Smooth muscle cell of the brain vasculature (primary cell): ENCODE results near the gene CCPG1.
"Not testable (repeated sequence)": the region's sequence is repeated elsewhere in the genome, so short reads cannot be mapped to it uniquely, and the experiment has no call there.

Experiments
- DNase-seq: peaks from one replicate; pipeline ENCODE4 v3.0.0-alpha.2; 2012; ENCODE audit warnings: low read depth, low spot score

The CCPG1 gene, protein sequence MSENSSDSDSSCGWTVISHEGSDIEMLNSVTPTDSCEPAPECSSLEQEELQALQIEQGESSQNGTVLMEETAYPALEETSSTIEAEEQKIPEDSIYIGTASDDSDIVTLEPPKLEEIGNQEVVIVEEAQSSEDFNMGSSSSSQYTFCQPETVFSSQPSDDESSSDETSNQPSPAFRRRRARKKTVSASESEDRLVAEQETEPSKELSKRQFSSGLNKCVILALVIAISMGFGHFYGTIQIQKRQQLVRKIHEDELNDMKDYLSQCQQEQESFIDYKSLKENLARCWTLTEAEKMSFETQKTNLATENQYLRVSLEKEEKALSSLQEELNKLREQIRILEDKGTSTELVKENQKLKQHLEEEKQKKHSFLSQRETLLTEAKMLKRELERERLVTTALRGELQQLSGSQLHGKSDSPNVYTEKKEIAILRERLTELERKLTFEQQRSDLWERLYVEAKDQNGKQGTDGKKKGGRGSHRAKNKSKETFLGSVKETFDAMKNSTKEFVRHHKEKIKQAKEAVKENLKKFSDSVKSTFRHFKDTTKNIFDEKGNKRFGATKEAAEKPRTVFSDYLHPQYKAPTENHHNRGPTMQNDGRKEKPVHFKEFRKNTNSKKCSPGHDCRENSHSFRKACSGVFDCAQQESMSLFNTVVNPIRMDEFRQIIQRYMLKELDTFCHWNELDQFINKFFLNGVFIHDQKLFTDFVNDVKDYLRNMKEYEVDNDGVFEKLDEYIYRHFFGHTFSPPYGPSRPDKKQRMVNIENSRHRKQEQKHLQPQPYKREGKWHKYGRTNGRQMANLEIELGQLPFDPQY

DNA sequence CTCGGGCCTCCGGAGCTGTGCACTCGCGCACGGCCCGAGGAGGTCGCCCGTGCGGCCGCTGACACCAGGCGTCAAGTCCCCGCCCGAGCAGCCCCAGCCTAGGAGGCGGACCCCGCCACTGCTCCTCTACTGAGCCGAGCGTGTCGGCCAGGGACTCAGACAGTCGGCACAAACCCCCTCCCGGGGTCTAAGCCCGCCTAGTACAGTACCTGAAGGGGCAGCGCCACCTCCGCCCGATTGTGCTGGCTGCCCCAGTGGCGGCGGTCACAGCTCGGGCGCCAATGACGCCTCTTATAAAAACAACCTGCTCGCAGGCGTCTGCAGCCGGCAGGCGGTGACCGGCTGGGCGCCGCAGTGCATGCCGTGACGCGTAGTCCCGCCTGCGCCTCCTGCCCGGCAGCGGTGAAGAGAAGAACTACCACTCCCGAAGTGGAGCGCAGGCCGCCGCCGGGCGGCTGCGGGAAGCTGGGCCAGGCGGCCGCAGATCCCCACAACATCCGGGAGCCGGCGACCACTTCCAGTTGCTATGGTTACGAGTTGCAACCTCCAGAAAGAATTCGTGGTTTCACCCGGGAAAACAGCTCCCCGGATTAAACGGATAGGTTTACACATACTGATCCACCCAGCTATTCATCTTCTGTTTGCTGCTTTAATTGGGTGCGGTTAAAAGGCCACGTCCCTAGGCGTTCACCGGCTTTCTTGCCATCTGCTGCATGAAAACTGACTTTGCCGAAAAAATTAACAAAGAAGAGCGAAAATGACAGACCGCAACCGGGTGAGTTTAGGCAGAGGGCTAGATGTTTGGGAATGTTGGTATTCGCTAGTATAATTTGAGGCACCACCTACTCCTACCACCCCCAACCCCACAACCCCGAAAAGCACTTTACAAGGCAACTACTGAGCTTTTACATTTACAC lies at the start of gene CCPG1, which contains the start of gene PIERCE2:
Gene CCPG1, minus strand, starts transcription at position 348 of the 917 bp plus-strand sequence. CDS start 18,935 bp downstream, outside the sequence.
Gene PIERCE2, plus strand, starts transcription at position 484 of the 917 bp plus-strand sequence. Its CDS starts 274 bp downstream, at position 758.
- DNase-seq = peak; percentile 77

DNA sequence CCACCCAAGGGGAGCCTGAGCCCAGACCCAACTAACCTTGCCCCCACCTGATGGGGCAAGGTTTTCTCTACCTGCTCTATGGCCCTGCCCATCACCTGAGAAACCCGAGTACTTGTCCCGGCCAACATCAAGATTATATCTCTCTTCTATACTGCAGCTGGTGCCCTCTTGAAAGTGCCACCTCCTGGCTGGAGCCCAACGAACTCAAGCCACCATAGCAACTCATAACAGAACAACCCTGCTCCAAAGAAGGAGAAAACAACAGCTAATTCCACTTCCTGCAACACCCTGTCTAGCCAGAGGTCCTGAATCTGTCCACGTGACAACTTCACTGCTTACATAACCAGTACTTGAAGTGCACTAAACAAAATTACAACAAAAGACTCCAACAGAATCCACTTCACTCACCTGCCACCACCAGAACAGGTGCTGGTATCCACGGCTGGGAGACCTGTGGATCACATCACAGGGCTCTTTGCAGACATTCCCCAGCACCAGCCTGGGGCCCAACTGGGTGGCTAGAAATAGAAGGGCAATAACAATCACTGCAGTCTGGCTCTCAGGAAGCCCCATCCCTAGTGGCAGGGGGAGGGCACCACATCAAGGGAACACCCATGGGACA lies 49.4 kb upstream of the CCPG1 start:
- no peak for DNase-seq

DNA sequence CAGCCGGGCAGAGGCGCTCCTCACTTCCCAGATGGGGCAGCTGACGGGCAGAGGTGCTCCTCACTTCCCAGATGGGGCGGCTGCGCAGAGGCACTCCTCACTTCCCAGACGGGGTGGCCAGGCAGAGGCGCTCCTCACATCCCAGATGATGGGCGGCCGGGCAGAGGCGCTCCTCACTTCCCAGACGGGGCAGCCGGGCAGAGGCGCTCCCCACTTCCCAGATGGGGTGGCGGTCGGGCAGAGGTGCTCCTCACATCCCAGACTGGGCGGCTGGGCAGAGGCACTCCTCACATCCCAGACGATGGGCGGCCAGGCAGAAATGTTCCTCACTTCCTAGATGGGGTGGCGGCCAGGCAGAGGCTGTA lies 38.9 kb upstream of the CCPG1 start:
- not testable (repeated sequence) for DNase-seq

DNA sequence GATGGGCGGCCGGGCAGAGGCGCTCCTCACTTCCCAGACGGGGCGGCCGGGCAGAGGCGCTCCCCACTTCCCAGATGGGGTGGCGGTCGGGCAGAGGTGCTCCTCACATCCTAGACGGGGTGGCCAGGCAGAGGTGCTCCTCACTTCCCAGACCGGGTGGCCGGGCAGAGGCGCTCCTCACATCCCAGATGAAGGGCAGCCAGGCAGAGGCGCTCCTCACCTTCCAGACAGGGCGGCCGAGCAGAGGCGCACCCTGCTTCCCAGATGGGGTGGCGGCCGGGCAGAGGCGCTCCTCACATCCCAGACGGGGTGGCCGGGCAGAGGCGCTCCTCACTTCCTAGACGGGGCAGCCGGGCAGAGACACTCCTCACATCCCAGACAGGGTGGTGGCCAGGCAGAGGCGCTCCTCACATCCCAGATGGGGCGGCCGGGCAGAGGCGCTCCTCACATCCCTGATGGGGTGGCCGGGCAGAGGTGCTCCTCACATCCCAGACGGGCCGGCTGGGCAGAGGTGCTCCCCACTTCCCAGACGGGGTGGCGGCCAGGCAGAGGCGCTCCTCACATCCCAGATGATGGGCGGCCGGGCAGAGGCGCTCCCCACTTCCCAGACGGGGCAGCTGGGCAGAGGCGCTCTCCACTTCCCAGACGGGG lies 38.3 kb upstream of the CCPG1 start:
- not testable (repeated sequence) for DNase-seq

DNA sequence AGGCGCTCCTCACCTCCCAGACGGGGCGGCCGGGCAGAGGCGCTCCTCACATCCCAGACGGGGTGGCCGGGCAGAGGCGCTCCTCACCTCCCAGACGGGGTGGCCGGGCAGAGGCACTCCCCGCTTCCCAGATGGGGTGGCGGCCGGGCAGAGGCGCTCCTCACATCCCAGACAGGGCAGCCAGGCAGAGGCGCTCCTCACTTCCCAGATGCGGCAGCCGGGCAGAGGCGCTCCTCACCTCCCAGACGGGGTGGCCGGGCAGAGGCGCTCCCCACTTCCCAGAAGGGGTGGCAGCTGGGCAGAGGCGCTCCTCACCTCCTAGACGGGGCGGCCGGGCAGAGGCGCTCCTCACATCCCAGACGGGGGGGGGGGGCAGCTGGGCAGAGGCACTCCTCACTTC lies 37.8 kb upstream of the CCPG1 start:
- not testable (repeated sequence) for DNase-seq

DNA sequence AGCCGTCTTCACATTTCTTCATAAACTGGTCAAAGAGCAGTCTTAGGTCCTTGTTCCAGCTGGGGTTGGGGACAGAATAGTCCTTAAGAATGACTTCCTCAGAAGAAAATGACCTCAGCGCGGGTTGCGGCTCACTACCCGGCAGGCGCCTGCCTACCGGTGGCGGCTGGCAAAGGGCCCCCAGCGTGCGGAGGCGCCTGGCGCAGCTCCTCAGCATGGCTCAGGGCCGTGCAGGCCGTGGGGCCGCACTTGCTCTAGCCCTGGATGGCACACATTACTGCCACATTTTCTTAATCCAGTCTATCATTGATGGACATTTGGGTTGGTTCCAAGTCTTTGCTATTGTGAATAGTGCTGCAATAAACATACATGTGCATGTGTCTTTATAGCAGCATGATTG lies 35.0 kb upstream of the CCPG1 start:
- DNase-seq = not testable (repeated sequence)

DNA sequence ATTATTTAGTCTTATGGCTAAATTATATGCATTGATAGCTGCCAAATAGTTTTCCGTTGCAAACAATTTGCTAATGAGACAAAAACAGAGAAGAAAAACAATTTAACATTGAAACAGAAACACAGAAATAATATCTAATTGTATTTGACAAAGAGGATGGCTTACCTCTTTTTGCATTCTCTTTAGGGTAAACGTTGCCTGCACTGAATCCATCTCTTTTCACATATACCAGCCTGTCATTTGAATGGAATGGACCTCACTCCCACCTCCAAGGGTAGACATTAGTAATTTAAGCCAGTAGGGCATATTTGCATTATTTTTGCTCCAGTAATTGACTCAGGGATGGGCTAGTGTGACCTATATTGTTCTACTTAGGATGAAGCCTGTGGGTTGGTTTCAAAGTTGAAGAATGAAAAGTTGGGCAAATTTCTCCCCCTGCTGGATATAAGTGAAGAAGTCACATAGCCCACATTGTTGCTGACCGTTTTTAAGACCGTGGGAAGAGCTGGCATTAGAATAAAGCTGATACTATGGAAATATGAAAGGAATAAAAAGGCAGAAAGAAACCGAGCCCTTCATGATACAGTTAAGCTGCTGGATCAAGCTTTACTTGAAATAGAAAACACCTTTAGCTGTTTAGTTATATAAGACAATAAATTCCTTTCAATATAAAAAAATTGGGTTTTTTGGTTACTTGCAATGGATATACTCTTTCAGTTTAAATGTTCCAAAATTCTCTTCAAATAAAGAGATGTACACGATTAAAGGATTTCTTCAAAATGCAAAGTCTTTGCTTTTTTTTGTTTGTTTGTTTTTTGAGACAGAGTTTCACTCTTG lies 27.0 kb upstream of the CCPG1 start:
- peak; percentile 23 for DNase-seq

DNA sequence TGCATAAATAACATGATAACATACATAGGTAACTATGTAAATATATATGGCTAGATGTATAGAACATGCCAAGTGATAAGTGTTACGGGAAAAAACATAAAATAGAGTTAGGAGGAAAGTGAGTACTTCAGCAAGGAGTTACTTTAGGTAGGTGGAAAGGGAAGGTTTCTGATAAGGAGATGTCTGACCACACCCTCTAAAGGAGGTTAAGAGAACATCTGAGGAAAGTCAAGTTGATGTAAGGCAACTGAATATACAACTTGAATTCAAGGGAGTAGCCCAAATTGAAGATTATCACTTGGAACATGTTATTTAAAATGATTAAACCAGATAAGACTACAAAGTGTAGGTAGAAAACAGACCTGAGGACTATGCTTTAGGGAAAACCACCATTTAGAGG lies 13.9 kb upstream of the CCPG1 start:
- DNase-seq = no peak

DNA sequence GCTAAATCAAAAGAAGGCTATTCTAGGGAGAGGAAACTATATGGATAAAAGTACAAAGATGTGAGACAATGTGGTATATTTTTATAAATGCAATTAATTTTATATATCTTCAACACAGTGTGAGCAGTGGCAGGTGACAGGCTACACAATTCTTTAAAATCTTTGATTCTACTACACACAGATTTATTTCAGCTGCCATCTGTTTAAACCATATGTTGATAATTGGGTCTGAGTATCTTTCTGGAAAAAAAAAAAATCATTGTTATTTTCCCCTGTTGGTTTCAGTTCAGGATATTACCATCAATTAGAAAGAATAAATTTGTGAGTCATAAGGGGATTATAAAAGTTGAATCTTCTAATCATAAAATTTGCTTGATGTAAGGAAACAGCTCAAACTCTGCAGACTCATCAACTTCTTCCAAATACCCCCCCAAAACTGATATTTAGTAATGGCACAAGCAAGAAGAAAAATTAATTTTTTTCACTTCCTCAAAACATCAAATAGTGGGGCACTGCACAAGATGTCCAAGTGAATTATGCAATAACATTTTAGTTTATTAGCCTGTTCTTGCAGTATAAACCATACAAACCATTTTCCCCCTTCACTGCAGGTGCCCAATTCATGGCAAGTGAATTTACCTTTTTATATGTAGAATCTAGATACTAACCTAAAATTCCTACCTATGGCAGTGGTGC lies 12.2 kb upstream of the CCPG1 start:
- DNase-seq = no peak

DNA sequence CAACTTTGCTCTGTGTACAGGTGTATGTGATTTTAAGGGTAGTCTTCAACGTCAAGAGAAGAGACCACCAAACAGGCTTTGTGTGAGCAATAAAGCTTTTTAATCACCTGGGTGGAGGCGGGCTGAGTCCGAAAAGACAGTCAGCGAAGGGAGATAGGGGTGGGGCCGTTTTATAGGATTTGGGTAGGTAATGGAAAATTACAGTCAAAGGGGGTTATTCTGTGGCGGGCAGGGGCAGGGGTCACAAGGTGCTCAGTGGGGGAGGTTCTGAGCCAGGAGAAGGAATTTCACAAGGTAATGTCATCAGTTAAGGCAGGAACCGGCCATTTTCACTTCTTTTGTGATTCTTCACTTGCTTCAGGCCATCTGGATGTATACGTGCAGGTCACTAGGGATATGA lies 9.5 kb upstream of the CCPG1 start:
- not testable (repeated sequence) for DNase-seq

DNA sequence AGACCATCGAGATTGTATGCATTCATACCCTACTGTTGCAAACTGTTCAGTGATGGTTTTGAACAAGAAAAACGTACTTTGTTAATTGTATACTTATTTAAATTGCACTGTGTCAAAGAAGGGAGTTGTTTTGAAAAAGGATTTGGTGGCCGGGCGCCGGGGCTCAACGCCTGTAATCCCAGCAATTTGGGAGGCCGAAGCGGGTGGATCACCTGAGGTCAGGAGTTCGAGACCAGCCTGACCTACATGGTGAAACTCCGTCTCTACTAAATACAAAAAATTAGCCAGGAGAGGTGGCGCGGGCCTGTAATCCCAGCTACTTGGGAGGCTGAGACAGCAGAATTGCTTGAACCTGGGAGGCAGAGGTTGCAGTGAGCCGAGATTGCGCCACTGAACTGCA lies 817 bp upstream of the CCPG1 start:
- DNase-seq = not testable (repeated sequence)

DNA sequence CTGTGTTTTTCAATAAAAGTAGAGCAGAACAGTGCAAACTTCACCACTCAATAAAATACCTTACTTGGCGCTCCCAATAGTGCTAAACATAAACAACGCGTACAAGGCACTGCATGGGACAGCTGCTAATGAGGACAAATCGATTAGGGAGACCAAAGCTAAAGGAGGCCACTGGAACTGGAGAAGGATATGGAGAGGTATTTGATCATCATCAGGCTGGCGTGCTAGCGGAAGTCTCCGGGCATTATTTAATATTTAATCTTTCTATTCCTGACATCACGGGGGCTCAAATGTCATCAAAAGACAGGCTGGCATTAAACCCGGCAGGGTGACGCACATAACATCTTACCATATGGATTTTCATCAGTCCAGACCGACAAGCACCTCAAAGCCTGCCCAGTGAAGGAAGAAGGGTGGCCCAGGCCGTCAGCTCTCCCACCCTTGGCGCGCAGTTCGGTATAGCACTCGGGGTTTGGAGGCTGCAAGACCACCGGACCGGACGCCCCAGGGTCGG lies 604 bp downstream of the CCPG1 start:
- DNase-seq = no peak

DNA sequence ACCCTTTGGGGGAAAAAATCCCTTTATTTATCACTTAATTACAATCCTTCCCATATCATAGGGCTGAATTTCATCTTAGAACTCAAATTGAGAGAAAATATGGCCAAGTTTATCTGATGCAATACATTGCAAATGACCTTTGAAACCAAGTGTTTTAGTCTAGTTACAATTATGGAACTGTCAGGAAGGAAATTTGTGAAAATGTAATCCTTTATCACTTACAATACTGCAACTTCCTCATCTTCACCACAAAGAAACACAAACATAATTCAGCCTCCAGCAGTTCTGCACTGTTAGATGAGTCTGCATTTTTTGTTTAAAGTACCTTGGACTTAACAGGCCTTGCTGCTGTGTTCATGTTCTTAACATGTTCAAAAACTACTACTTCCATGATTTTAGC lies 4.6 kb downstream of the CCPG1 start:
- DNase-seq = no peak

DNA sequence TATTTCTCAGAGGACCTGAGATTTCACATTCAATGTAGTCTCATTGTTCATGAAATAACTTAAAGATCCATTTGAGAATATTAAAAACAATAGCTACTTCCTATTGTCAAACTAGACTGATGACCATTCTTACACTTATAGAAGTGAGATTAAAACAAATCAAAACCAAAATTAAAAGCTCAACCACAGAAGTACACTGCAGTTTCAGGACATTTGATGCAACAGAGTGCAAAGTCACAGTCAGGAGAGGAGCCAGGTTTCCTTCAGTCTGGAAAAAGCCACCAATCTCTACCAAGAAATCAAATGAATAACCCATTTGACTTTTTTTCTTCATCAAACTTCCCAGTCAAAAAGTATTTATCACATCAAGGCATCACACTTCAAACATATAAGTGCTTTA lies 5.5 kb downstream of the CCPG1 start:
- no peak for DNase-seq

DNA sequence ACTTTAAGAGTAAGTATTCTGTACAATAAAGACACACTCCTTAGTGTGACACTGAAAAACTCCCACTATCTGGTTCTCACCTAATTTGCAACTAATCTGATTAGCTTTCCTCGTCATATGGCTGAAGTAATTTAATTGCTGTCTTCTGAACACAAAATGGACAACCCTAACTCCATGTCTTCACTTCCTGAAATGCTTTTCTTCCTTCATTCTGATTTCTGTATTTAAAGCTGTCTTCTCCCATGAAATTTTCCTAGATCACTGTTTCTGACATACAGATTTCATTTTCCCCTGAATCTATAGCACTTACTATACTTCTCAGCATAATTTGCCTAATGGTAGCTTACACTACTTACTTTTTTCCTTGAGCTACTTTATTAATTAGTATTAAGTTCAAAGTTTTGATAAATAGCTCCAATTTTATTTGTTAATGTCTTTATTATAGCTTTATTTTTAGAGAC lies 6.3 kb downstream of the CCPG1 start:
- no peak for DNase-seq

DNA sequence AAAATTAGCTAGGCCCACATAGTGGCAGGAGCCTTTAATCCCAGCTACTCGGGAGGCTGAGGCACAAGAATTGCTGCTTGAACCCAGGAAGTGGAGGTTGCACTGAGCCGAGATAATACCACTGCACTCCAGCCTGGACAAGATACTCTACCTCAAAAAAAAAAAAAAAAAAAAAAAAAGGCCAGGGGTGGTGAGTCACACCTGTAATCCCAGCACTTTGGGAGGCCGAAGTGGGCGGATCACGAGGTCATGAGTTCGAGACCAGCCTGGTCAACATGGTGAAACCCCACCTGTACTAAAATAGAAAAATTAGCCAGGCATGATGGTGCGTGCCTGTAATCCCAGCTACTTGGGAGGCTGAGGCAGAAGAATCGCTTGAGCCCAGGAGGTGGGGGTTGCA lies 8.1 kb downstream of the CCPG1 start:
- not testable (repeated sequence) for DNase-seq

DNA sequence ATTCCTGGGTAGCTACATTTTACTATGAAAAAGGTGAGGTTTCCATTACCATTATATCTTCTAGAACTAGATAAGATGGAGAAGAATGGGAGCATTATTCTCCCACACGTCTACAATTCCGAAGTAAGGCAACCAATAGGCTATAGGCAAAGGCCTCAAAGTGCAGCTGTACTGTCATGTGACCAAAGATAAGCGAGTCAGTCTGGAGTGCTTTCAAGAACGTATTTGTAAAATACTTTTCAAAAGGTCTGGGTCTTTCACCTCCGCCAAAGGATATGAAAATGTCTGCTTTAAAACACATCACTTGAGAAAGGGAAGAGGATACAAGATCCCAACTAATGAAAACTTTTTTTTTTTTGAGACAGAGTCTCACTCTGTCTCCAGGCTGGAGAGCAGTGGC lies 9.9 kb downstream of the CCPG1 start:
- no peak for DNase-seq

DNA sequence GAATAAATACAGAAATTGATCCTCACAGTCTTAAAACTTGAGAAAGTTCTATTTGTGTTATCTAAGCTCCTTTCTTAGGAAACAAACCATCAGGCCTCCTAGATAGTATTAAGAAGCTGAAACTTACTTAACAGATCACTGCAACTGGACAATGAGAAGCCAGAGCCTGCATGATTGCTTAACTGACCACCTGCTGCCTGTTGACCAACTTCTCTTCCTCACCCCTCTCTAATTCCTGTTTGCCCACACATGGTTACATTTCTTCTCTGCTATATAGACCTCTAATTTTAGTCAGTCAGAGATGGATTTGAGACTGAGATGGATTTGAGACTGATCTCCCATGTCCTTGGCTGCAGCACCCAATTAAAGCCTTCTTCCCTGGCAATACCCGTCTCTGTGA lies 13.5 kb downstream of the CCPG1 start:
- no peak for DNase-seq

DNA sequence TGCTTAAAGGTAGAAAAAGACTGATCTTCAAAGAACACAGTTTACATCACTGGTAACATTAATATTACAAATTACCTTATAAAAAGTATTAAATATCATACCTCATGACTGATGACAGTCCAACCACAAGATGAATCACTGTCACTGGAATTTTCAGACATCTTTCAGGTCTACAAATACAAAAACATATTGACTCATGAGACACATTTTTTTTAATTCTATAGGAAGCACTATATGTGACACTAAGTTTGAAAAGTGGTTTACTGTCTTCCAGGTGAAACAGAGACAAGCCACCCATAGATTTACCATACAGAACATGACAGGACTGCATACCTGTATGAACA lies 18.9 kb downstream of the CCPG1 start:
- no peak for DNase-seq
